Sigmoid colon (tissue), 7 donors: Measurements from ENCODE around the gene TNC. TPM values are rescaled to one million over a fixed set of nuclear protein-coding genes. Genes with fewer than 3 reads are reported as not detected.
A peak's percentile ranks its signal among the peaks of the same experiment; 100 is the strongest.

ENCODE experiments used
- DNase-seq: peaks from one replicate; pipeline ENCODE4 v3.0.0-alpha.2; 2019
- H3K27ac ChIP-seq, 4 donors: fragments of 200-600 bp; sonication (generic); one replicate each; pipeline ENCODE4 v1.5.1; 2016 to 2019; ENCODE audit warnings: mild to moderate bottlenecking in 1 of 4
- H3K27me3 ChIP-seq, 3 donors: fragments of 200-600 bp; sonication (generic); one replicate each; pipeline ENCODE4 v1.5.1; 2019; ENCODE audit warnings: mild to moderate bottlenecking in 1 of 3
- H3K36me3 ChIP-seq, 4 donors: fragments of 200-600 bp; sonication (generic); one replicate each; pipeline ENCODE4 v1.5.1; 2016 to 2019
- H3K4me1 ChIP-seq, 4 donors: fragments of 200-600 bp; sonication (generic); one replicate each; pipeline ENCODE4 v1.5.1; 2017 to 2019
- H3K4me3 ChIP-seq, 4 donors: fragments of 200-600 bp; sonication (generic); one replicate each; pipeline ENCODE4 v1.5.1; 2017 to 2019; ENCODE audit warnings: mild to moderate bottlenecking in 2 of 4, moderate library complexity in 1 of 4
- H3K9me3 ChIP-seq, 4 donors: fragments of 200-600 bp in 3 of 4; sonication (generic) in 3 of 4; one replicate each; pipeline versions ENCODE4 v1.5.1 to v1.6.1; 2013 to 2019
- CTCF ChIP-seq, 4 experiments: fragments of 450-650 bp in 3 of 4; fragments of 200-600 bp in 1 of 4; IDR thresholded peaks; one replicate each; pipeline ENCODE4 v1.5.1; 2016 to 2019; ENCODE audit warnings: antibody characterized with exemption in 4 of 4, mild to moderate bottlenecking in 3 of 4, moderate library complexity in 2 of 4
- EP300 ChIP-seq, 4 donors: sonication (generic); formaldehyde crosslinking; IDR thresholded peaks; one replicate each; pipeline ENCODE4 v1.6.1; 2017; ENCODE audit warnings: antibody characterized with exemption in 4 of 4
- POLR2A ChIP-seq, 2 donors: fragments of 450-650 bp; IDR thresholded peaks; one replicate each; pipeline ENCODE4 v1.6.1; 2016; ENCODE audit warnings: antibody characterized with exemption in 2 of 2, mild to moderate bottlenecking in 2 of 2, moderate library complexity in 2 of 2
- POLR2AphosphoS5 ChIP-seq, 4 donors: sonication (generic); formaldehyde crosslinking; IDR thresholded peaks; one replicate each; pipeline ENCODE4 v1.6.1; 2017; ENCODE audit warnings: antibody characterized with exemption in 4 of 4
- WGBS, 2 donors: extraction: QIAGEN DNeasy Blood & Tissue Kit; methylation state at CpG; one replicate each; pipeline ENCODE4 v1.1.7; 2013; 5-methylcytosine and 5-hydroxymethylcytosine counted together
- intact Hi-C: fragments of 100-400 bp; cut with DNase I; formaldehyde crosslinking; loops from one replicate; pipeline ENCODE4 v1.15.1; 2023
- polyA plus RNA-seq, 3 donors: library from polyadenylated mRNA; stranded (reverse); fragments of 200-250 nt; gene quantifications; one replicate each; pipeline ENCODE4 v1.2.3, GENCODE V29; 2013
- total RNA-seq, 4 donors: library from RNA; depleted of rRNA; stranded (reverse); fragments of >200 nt; gene quantifications; one replicate each; pipeline ENCODE4 v1.1.0, GENCODE V29; 2016
- donor health status: healthy with polysubstance abuse.
- donor health status: Bipolar disorder and iron deficiency.
- donor health status: healthy.

The TNC gene
- total and polyA plus RNA-seq, 7 donors = 0.69 to 742 (median 127) TPM

GRCh38 chr9:115010874-115011273 is 107.1 kb downstream of the TNC start:
- DNase-seq = no peak
- Histone ChIP-seq H3K36me3 (no peaks in the 10 kb centered on the region), H3K9me3 (no peaks in the 10 kb centered on the region), H3K27me3 (no peaks in the 10 kb centered on the region), H3K4me1 (peaks cover 0 to 22% (median 9%) of the 10 kb centered on the region in 4 donors), H3K4me3 (no peak overlapping the region), H3K27ac (no peak overlapping the region)
- intact Hi-C loops = loop anchor here (5.0 to 10.0 kb wide), 4 partner anchors 329 to 604 kb away; partner anchors contain the start of gene TEX48
- WGBS, 2 donors = 62 to 67% methylated on average over 3 of the region's 3 CpGs
- TF ChIP-seq CTCF (IDR thresholded peaks at IDR 0.05) (no peak), POLR2AphosphoS5 (IDR thresholded peaks at IDR 0.05) (no peak), POLR2A (IDR thresholded peaks at IDR 0.05) (no peak), EP300 (IDR thresholded peaks at IDR 0.05) (no peak)

- H3K4me3 ChIP-seq = no peak overlapping the region
- no peak for TF ChIP-seq POLR2AphosphoS5 (IDR thresholded peaks at IDR 0.05)
- TF ChIP-seq CTCF (IDR thresholded peaks at IDR 0.05) = no peak
- TF ChIP-seq EP300 (IDR thresholded peaks at IDR 0.05) = no peak
- TF ChIP-seq POLR2A (IDR thresholded peaks at IDR 0.05) = no peak
- WGBS, 2 donors = 88% methylated on average over 7 of the region's 7 CpGs
- no peaks in the 10 kb centered on the region for H3K36me3 ChIP-seq
- H3K4me1 ChIP-seq = peaks cover 0 to 7% (median 0%) of the 10 kb centered on the region in 4 donors
- H3K9me3 ChIP-seq = no peaks in the 10 kb centered on the region
- intact Hi-C loops = no loop called here
- no peak overlapping the region for H3K27ac ChIP-seq
- DNase-seq = no peak
- H3K27me3 ChIP-seq = no peaks in the 10 kb centered on the region
These were observed 109.3 kb downstream of the TNC start for GRCh38 chr9:115008536-115009270.

- intact Hi-C loops = no loop called here
- Histone ChIP-seq H3K27me3 (no peaks in the 10 kb centered on the region), H3K27ac (no peak overlapping the region), H3K36me3 (no peaks in the 10 kb centered on the region), H3K4me1 (peaks cover 0 to 15% (median 0%) of the 10 kb centered on the region in 4 donors), H3K9me3 (no peaks in the 10 kb centered on the region), H3K4me3 (no peak overlapping the region)
- no peak for TF ChIP-seq CTCF (IDR thresholded peaks at IDR 0.05)
- no peak for TF ChIP-seq POLR2A (IDR thresholded peaks at IDR 0.05)
- DNase-seq = no peak
- WGBS, 2 donors = 90 to 91% methylated on average over 3 of the region's 3 CpGs
These were observed 111.3 kb downstream of the TNC start for GRCh38 chr9:115006660-115007059.

GRCh38 chr9:115005322-115005721 is 112.6 kb downstream of the TNC start:
- Histone ChIP-seq H3K9me3 (no peaks in the 10 kb centered on the region), H3K27ac (no peak overlapping the region), H3K27me3 (no peaks in the 10 kb centered on the region), H3K4me1 (peaks cover 0 to 8% (median 0%) of the 10 kb centered on the region in 4 donors), H3K36me3 (no peaks in the 10 kb centered on the region), H3K4me3 (no peak overlapping the region)
- intact Hi-C loops = no loop called here
- no peak for DNase-seq
- TF ChIP-seq CTCF (IDR thresholded peaks at IDR 0.05) (no peak), EP300 (IDR thresholded peaks at IDR 0.05) (no peak), POLR2A (IDR thresholded peaks at IDR 0.05) (no peak), POLR2AphosphoS5 (IDR thresholded peaks at IDR 0.05) (no peak)
- 88 to 90% methylated on average over 4 of the region's 4 CpGs for WGBS, 2 donors

GRCh38 chr9:115004545-115004944 is 113.4 kb downstream of the TNC start:
- intact Hi-C loops = no loop called here

More at GRCh38 chr9:115004545-115004944, 113.4 kb downstream of the TNC start:
- WGBS, 2 donors = 68 to 83% methylated on average over 2 of the region's 2 CpGs
- Histone ChIP-seq H3K27ac (no peak overlapping the region), H3K27me3 (no peaks in the 10 kb centered on the region), H3K4me3 (no peak overlapping the region), H3K9me3 (no peaks in the 10 kb centered on the region), H3K4me1 (peaks cover 0 to 8% (median 0%) of the 10 kb centered on the region in 4 donors), H3K36me3 (no peaks in the 10 kb centered on the region)
- DNase-seq = no peak
- TF ChIP-seq POLR2AphosphoS5 (IDR thresholded peaks at IDR 0.05) (peak in 1 of 4 donors; percentile 11), CTCF (IDR thresholded peaks at IDR 0.05) (no peak)
